SJCRH30 (cell line): ENCODE data around the gene RPS6KB1. TPM values are rescaled to one million over a fixed set of nuclear protein-coding genes. Genes with fewer than 3 reads are reported as not detected.

Experiments
- total RNA-seq: library from RNA; depleted of rRNA; stranded (reverse); fragments of >200 nt; shearing (Covaris generic); gene quantifications from 2 replicates; pipeline ENCODE4 v1.2.3, GENCODE V29; 2014; rRNA removed

Gene RPS6KB1
- total RNA-seq, 1 experiment from 2014 or later = 22.6 TPM

Other genes starting within 250 kb of the RPS6KB1 start
- gene PTRH2, start 185.7 kb upstream of the RPS6KB1 start, total RNA-seq = 30.4 and 31.9 TPM in 2 replicates
- 44.5 and 46.5 TPM in 2 replicates for gene VMP1, start 185.5 kb upstream of the RPS6KB1 start, total RNA-seq
- gene TUBD1, start 178 bp upstream of the RPS6KB1 start, total RNA-seq = 12.7 and 13.9 TPM in 2 replicates
- 13.9 and 15.0 TPM in 2 replicates for gene RNFT1, start 71.6 kb downstream of the RPS6KB1 start, total RNA-seq
- 14.6 and 15.6 TPM in 2 replicates for gene HEATR6, start 185.8 kb downstream of the RPS6KB1 start, total RNA-seq